Measurements from ENCODE around the gene PRKCG.
"Not testable (repeated sequence)": the region's sequence is repeated elsewhere in the genome, so short reads cannot be mapped to it uniquely, and the experiment has no call there.

Gene PRKCG

GRCh38 chr19:53869805-53870484 is 12.1 kb upstream of the PRKCG start:
- DNase-seq (ENCODE audit: low read depth, low spot score), result not testable (repeated sequence)
- H3K4me3 ChIP-seq (ENCODE audit: low read length), result peak overlapping the region; percentile 80

GRCh38 chr19:53870485-53870844 is 11.5 kb upstream of the PRKCG start:
- no peak for DNase-seq (ENCODE audit: low read depth, low spot score)
- H3K4me3 ChIP-seq (ENCODE audit: low read length), result peak overlapping the region; percentile 38

- DNase-seq (ENCODE audit: low read depth, low spot score), result no peak
- no peak overlapping the region for H3K4me3 ChIP-seq (ENCODE audit: low read length)
Observed at GRCh38 chr19:53871454-53871853, 10.5 kb upstream of the PRKCG start.

GRCh38 chr19:53872762-53873161 is 9.2 kb upstream of the PRKCG start:
- no peak for DNase-seq (ENCODE audit: low read depth, low spot score)
- no peak overlapping the region for H3K4me3 ChIP-seq (ENCODE audit: low read length)

- no peak for DNase-seq (ENCODE audit: low read depth, low spot score)
- no peak overlapping the region for H3K4me3 ChIP-seq (ENCODE audit: low read length)
Observed at GRCh38 chr19:53873773-53874605, 8.0 kb upstream of the PRKCG start.

GRCh38 chr19:53874606-53874990 is 7.4 kb upstream of the PRKCG start:
- DNase-seq (ENCODE audit: low read depth, low spot score), result no peak

GRCh38 chr19:53875602-53876325 is 6.2 kb upstream of the PRKCG start:
- DNase-seq (ENCODE audit: low read depth, low spot score), result no peak
- H3K4me3 ChIP-seq (ENCODE audit: low read length), result no peak overlapping the region

More at GRCh38 chr19:53874606-53874990, 7.4 kb upstream of the PRKCG start:
- H3K4me3 ChIP-seq (ENCODE audit: low read length), result no peak overlapping the region

- no peak overlapping the region for H3K4me3 ChIP-seq (ENCODE audit: low read length)
- no peak for DNase-seq (ENCODE audit: low read depth, low spot score)
Observed at GRCh38 chr19:53876651-53877224, 5.3 kb upstream of the PRKCG start.

- H3K4me3 ChIP-seq (ENCODE audit: low read length), result no peak overlapping the region
- DNase-seq (ENCODE audit: low read depth, low spot score), result no peak
Observed at GRCh38 chr19:53877361-53877766, 4.6 kb upstream of the PRKCG start.

- peak overlapping the region; percentile 60 for H3K4me3 ChIP-seq (ENCODE audit: low read length)
- no peak for DNase-seq (ENCODE audit: low read depth, low spot score)
Observed at GRCh38 chr19:53878776-53879139, 3.2 kb upstream of the PRKCG start.

GRCh38 chr19:53879140-53880081 is 2.6 kb upstream of the PRKCG start:
- peak overlapping the region; percentile 60 for H3K4me3 ChIP-seq (ENCODE audit: low read length)
- peak; percentile 75 for DNase-seq (ENCODE audit: low read depth, low spot score)

GRCh38 chr19:53880711-53881481 is 1.1 kb upstream of the PRKCG start:
- H3K4me3 ChIP-seq (ENCODE audit: low read length), result peak overlapping the region; percentile 54
- DNase-seq (ENCODE audit: low read depth, low spot score), result no peak

GRCh38 chr19:53882391-53883050 is 524 bp downstream of the PRKCG start:
- H3K4me3 ChIP-seq (ENCODE audit: low read length), result peak overlapping the region; percentile 54
- no peak for DNase-seq (ENCODE audit: low read depth, low spot score)

GRCh38 chr19:53883231-53883661 is 1.2 kb downstream of the PRKCG start:
- H3K4me3 ChIP-seq (ENCODE audit: low read length), result no peak overlapping the region
- DNase-seq (ENCODE audit: low read depth, low spot score), result no peak

GRCh38 chr19:53883741-53884140 is 1.7 kb downstream of the PRKCG start:
- H3K4me3 ChIP-seq (ENCODE audit: low read length), result no peak overlapping the region
- no peak for DNase-seq (ENCODE audit: low read depth, low spot score)

- DNase-seq (ENCODE audit: low read depth, low spot score), result no peak
- no peak overlapping the region for H3K4me3 ChIP-seq (ENCODE audit: low read length)
Observed at GRCh38 chr19:53884256-53884655, 2.3 kb downstream of the PRKCG start.

- no peak overlapping the region for H3K4me3 ChIP-seq (ENCODE audit: low read length)
- no peak for DNase-seq (ENCODE audit: low read depth, low spot score)
Observed at GRCh38 chr19:53885036-53885435, 3.0 kb downstream of the PRKCG start.
